MCF 10A (cell line): Measurements from ENCODE around the gene ABCA8. TPM values are rescaled to one million over a fixed set of nuclear protein-coding genes. Genes with fewer than 3 reads are reported as not detected.

Experiments used
- BruUV-seq: library from RNA; stranded (reverse); fragments of 400-500 nt; replicated peaks from 2 replicates; lab custom pipeline; 2021; lab: Mats Ljungman, UMichigan
- CTCF ChIA-PET: fragments of 300-600 bp; sonication (Branson Sonifier 250); formaldehyde crosslinking; extraction: SDS; loops from one replicate; lab custom pipeline; 2021; ENCODE audit warnings: antibody characterized with exemption, inconsistent platforms; lab: Yijun Ruan, JAX
- POLR2A ChIA-PET: fragments of 300-600, 350-650 bp; sonication (Branson Sonifier 250); formaldehyde crosslinking; extraction: SDS; loops from one replicate; lab custom pipeline; 2020; ENCODE audit warnings: antibody characterized with exemption, inconsistent platforms; lab: Yijun Ruan, JAX
- DNase-seq: peaks from one replicate; pipeline ENCODE4 v3.0.0-alpha.2; 2018; ENCODE audit not compliant: unreplicated experiment
- H3K27ac Mint-ChIP-seq: one replicate; pipeline ENCODE4 v1.8.0; 2022; ENCODE audit warnings: mild to moderate bottlenecking, low read depth, mixed read lengths; ENCODE audit not compliant: unreplicated experiment
- H3K27me3 Mint-ChIP-seq: one replicate; pipeline ENCODE4 v1.8.0; 2022; ENCODE audit warnings: mixed read lengths; ENCODE audit not compliant: insufficient read depth, unreplicated experiment
- H3K36me3 Mint-ChIP-seq: one replicate; pipeline ENCODE4 v1.8.0; 2022; ENCODE audit warnings: mild to moderate bottlenecking, moderate library complexity, mixed read lengths; ENCODE audit not compliant: insufficient read depth, unreplicated experiment
- H3K4me1 Mint-ChIP-seq: one replicate; pipeline ENCODE4 v1.8.0; 2022; ENCODE audit warnings: mixed read lengths; ENCODE audit not compliant: insufficient read depth, unreplicated experiment
- H3K4me3 Mint-ChIP-seq: one replicate; pipeline ENCODE4 v1.8.0; 2022; ENCODE audit warnings: mild to moderate bottlenecking, moderate library complexity, mixed read lengths; ENCODE audit not compliant: unreplicated experiment
- H3K9me3 Mint-ChIP-seq: one replicate; pipeline ENCODE4 v1.8.0; 2022; ENCODE audit warnings: mixed read lengths; ENCODE audit not compliant: unreplicated experiment
- CTCF ChIP-seq: fragments of 200-600 bp; IDR thresholded peaks from one replicate; pipeline ENCODE4 v1.8.0; 2022; ENCODE audit warnings: antibody characterized with exemption, mild to moderate bottlenecking; ENCODE audit not compliant: unreplicated experiment
- intact Hi-C: fragments of 100-400 bp; cut with micrococcal nuclease; formaldehyde crosslinking; loops from 2 replicates; pipeline ENCODE4 v1.14.1; 2022
- total RNA-seq: library from RNA; stranded (reverse); gene quantifications from 2 replicates; pipeline ENCODE4 v1.2.3, GENCODE V29; 2022

Gene ABCA8
- total RNA-seq, 1 experiment from 2014 or later = 1.5 TPM

- CTCF ChIA-PET = no interaction called here
- POLR2A ChIA-PET = no interaction called here
- DNase-seq = peak; percentile 49
- intact Hi-C loops = no loop called here
- Mint-ChIP-seq H3K4me3 (no peak overlapping the region), H3K27ac (no peak overlapping the region), H3K9me3 (no peaks in the 10 kb centered on the region), H3K27me3 (no peaks in the 10 kb centered on the region), H3K4me1 (no peaks in the 10 kb centered on the region), H3K36me3 (no peaks in the 10 kb centered on the region)
- TF ChIP-seq CTCF = no peak
- BruUV-seq = no TSS peak
These were observed 101.8 kb downstream of the ABCA8 start for GRCh38 chr17:68853439-68853838.

GRCh38 chr17:68853036-68853435, 102.2 kb downstream of the ABCA8 start:
- no TSS peak for BruUV-seq
- ChIA-PET POLR2A (no interaction called here), CTCF (no interaction called here)
- H3K9me3 Mint-ChIP-seq = no peaks in the 10 kb centered on the region
- intact Hi-C loops = no loop called here
- H3K36me3 Mint-ChIP-seq = no peaks in the 10 kb centered on the region
- TF ChIP-seq CTCF = no peak
- no peak for DNase-seq
- no peaks in the 10 kb centered on the region for H3K27me3 Mint-ChIP-seq
- no peak overlapping the region for H3K27ac Mint-ChIP-seq
- H3K4me3 Mint-ChIP-seq = no peak overlapping the region
- no peaks in the 10 kb centered on the region for H3K4me1 Mint-ChIP-seq

GRCh38 chr17:68851890-68852289, 103.3 kb downstream of the ABCA8 start:
- ChIA-PET POLR2A (interaction anchor here (0.6 kb wide), 1 partner anchor 62 kb away, joined by 4 read pairs; no protein-coding TSS in a partner anchor), CTCF (no interaction called here)
- intact Hi-C loops = no loop called here
- DNase-seq = no peak
- Mint-ChIP-seq H3K27ac (no peak overlapping the region), H3K4me1 (no peaks in the 10 kb centered on the region), H3K9me3 (no peaks in the 10 kb centered on the region), H3K4me3 (no peak overlapping the region), H3K27me3 (no peaks in the 10 kb centered on the region), H3K36me3 (no peaks in the 10 kb centered on the region)
- no TSS peak for BruUV-seq
- no peak for TF ChIP-seq CTCF

DNA sequence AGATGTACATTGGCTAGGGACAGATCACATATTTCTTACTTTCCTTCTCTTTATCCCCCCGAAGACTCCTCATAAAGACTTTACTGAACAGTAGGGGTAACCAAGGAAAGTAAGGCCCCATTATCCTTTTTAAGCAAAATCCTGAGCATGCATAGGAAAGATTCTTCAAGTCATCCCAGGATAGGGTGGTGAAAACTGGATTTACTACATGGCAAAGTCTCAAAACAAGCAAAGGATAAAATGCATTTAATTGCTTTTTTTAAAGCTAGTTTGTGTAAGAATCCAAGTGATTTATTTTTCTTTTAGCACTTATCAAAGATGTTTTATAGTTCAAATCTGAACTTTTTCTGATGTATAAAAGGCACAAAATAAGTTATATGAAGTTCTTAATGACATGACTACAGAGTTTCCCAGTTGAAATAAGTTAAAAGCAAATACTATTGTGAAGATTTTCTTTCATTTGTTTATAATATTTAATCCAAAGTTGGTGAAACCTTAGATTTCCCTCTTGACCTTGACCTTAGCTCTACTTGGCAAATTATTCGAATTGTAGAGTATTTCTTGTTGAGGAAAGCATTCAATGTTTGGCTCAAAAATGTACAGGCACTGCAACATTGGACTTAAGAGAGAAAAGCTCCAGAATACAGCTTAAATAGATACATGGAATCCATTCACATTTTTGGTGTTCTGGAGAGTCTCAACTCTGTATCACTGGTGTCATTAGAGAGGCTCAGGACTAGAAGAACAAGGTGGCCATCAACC, 104.3 kb downstream of the ABCA8 start:
- CTCF ChIA-PET = interaction anchor here (1.1 kb wide), 1 partner anchor 56 kb away, joined by 3 read pairs; no protein-coding TSS in a partner anchor

More for the DNA sequence above, 104.3 kb downstream of the ABCA8 start:
- POLR2A ChIA-PET = interaction anchor here (0.7 kb wide), 1 partner anchor 372 kb away, joined by 3 read pairs; no protein-coding TSS in a partner anchor
- Mint-ChIP-seq H3K36me3 (no peaks in the 10 kb centered on the region), H3K4me1 (no peaks in the 10 kb centered on the region), H3K4me3 (no peak overlapping the region), H3K27me3 (no peaks in the 10 kb centered on the region), H3K9me3 (no peaks in the 10 kb centered on the region), H3K27ac (no peak overlapping the region)
- TF ChIP-seq CTCF = no peak
- intact Hi-C loops = no loop called here
- BruUV-seq = no TSS peak
- DNase-seq = no peak
